Keratinocyte (primary cell): ENCODE data around the gene AGR2. TPM values are rescaled to one million over a fixed set of nuclear protein-coding genes. Genes with fewer than 3 reads are reported as not detected.

Source experiments
- DNase-seq: peaks from one replicate; pipeline ENCODE4 v3.0.0-alpha.2; 2011; ENCODE audit warnings: low read depth, missing footprints, low spot score
- FAIRE-seq: peaks from 2 replicates; lab custom pipeline; 2011; peaks lifted over from hg19 to GRCh38; lab: Jason Lieb, UNC
- H2AFZ ChIP-seq: 2 replicates; pipeline ENCODE4 v1.6.0; 2012; ENCODE audit warnings: low read length, control low read depth, inconsistent platforms; ENCODE audit not compliant: control insufficient read depth
- H3K27ac ChIP-seq: 2 replicates; pipeline ENCODE4 v1.5.1; 2011; ENCODE audit warnings: low read length; ENCODE audit not compliant: control insufficient read depth, insufficient read depth
- H3K27me3 ChIP-seq: 3 replicates; pipeline ENCODE4 v1.6.0; 2011; ENCODE audit warnings: low read length; ENCODE audit not compliant: control insufficient read depth, insufficient read depth; ENCODE audit errors: extremely low read depth
- H3K36me3 ChIP-seq, 2 experiments: 2 replicates in 1 of 2; 3 replicates in 1 of 2; pipeline ENCODE4 v1.5.1; 2011; ENCODE audit warnings: low read length in 2 of 2, mild to moderate bottlenecking in 1 of 2; ENCODE audit not compliant: control insufficient read depth in 2 of 2, insufficient read depth in 2 of 2; ENCODE audit errors: extremely low read depth in 1 of 2
- H3K4me1 ChIP-seq: 3 replicates; pipeline ENCODE4 v1.5.1; 2011; ENCODE audit warnings: low read length; ENCODE audit not compliant: control insufficient read depth, insufficient read depth; ENCODE audit errors: extremely low read depth
- H3K4me2 ChIP-seq: 3 replicates; pipeline ENCODE4 v1.6.0; 2011; ENCODE audit warnings: low read depth, low read length; ENCODE audit not compliant: control insufficient read depth, insufficient read depth; ENCODE audit errors: extremely low read depth
- H3K4me3 ChIP-seq, 3 experiments: fragments of 200-600 bp in 1 of 3; sonication (generic) in 1 of 3; 2 replicates in 2 of 3; 3 replicates in 1 of 3; pipeline ENCODE4 v1.5.1; 2011 to 2016; ENCODE audit warnings: low read length in 3 of 3, mild to moderate bottlenecking in 3 of 3, control low read depth in 2 of 3, inconsistent platforms in 1 of 3, low read depth in 1 of 3, mixed read lengths in 1 of 3, mixed run types in 1 of 3, moderate library complexity in 1 of 3; ENCODE audit not compliant: control insufficient read depth in 2 of 3, insufficient read depth in 2 of 3; ENCODE audit errors: extremely low read depth in 1 of 3
- H3K79me2 ChIP-seq: 2 replicates; pipeline ENCODE4 v1.6.0; 2012; ENCODE audit warnings: low read length; ENCODE audit not compliant: control insufficient read depth, insufficient read depth
- H3K9ac ChIP-seq: 3 replicates; pipeline ENCODE4 v1.6.0; 2011; ENCODE audit warnings: low read length; ENCODE audit not compliant: control insufficient read depth, insufficient read depth; ENCODE audit errors: extremely low read depth
- H3K9me1 ChIP-seq: 3 replicates; pipeline ENCODE4 v1.6.0; 2011; ENCODE audit warnings: low read length; ENCODE audit not compliant: control insufficient read depth, insufficient read depth; ENCODE audit errors: extremely low read depth
- H3K9me3 ChIP-seq: 2 replicates; pipeline ENCODE4 v1.5.1; 2012; ENCODE audit warnings: low read depth, low read length; ENCODE audit not compliant: control insufficient read depth
- H4K20me1 ChIP-seq: 3 replicates; pipeline ENCODE4 v1.6.0; 2011; ENCODE audit warnings: low read length; ENCODE audit not compliant: control insufficient read depth, insufficient read depth; ENCODE audit errors: extremely low read depth
- CTCF ChIP-seq, 3 experiments: IDR thresholded peaks in 1 of 3; conservative IDR thresholded peaks in 1 of 3; optimal IDR thresholded peaks in 1 of 3; 2 replicates in 2 of 3; 3 replicates in 1 of 3; pipeline versions ENCODE3 to v1.5.1; 2011; ENCODE audit warnings: low read length in 3 of 3, mild to moderate bottlenecking in 3 of 3, moderate library complexity in 2 of 3, control low read depth in 1 of 3, inconsistent platforms in 1 of 3; ENCODE audit not compliant: insufficient read depth in 2 of 3; ENCODE audit errors: extremely low read depth in 1 of 3
- EZH2 ChIP-seq: IDR thresholded peaks from one replicate; pipeline ENCODE4 v1.6.1; 2012; ENCODE audit warnings: inconsistent platforms, mild to moderate bottlenecking, low read length, moderate library complexity
- dilution Hi-C: fragments of 300-500 bp; cut with MboI; formaldehyde crosslinking; loops from one replicate; pipeline ENCODE4 v1.7.0; 2020; ENCODE audit warnings: low sequenced_read_pairs; ENCODE audit not compliant: extremely low pct_ligation_motif_present
- polyA plus RNA-seq, 5 experiments: library from polyadenylated mRNA; depleted of rRNA in 3 of 5; stranded (reverse) in 3 of 5; stranded (forward) in 1 of 5; unstranded in 1 of 5; fragments of >200 nt; gene quantifications; 1 replicate in 1 of 5; 2 replicates in 3 of 5; 3 replicates in 1 of 5; pipeline versions ENCODE4 v1.2.1 to v1.2.3, GENCODE V29; 2011 to 2012; ENCODE audit warnings: missing spikeins in 2 of 5, low read depth in 1 of 5, low replicate concordance in 1 of 5

The AGR2 gene
- polyA plus RNA-seq, 1 donor (not counting 4 experiments of a cell fraction or from before 2014, with no cell fraction given): 2.3 TPM

GRCh38 chr7:16812542-16813231 is 7.9 kb upstream of the AGR2 start:
- no peak overlapping the region for H2AFZ ChIP-seq
- H3K4me2 ChIP-seq: no peak overlapping the region
- FAIRE-seq (no peak), DNase-seq (no peak)
- no peak overlapping the region for H3K27ac ChIP-seq
- no peak for TF ChIP-seq EZH2
- no peak for TF ChIP-seq CTCF (optimal IDR thresholded peaks at IDR 0.05 in 1 of 3, IDR thresholded peaks at IDR 0.05 in 1 of 3, conservative IDR thresholded peaks at IDR 0.05 in 1 of 3; ENCODE audit: extremely low read depth in 1 of 3, insufficient read depth in 2 of 3, low read length in 3 of 3)
- H3K9me3 ChIP-seq: no peaks in the 10 kb centered on the region
- H4K20me1 ChIP-seq: no peaks in the 10 kb centered on the region
- H3K36me3 ChIP-seq: no peaks in the 10 kb centered on the region
- no peak overlapping the region for H3K9ac ChIP-seq
- no peaks in the 10 kb centered on the region for H3K9me1 ChIP-seq
- dilution Hi-C loops: no loop called here
- H3K79me2 ChIP-seq: no peaks in the 10 kb centered on the region
- H3K27me3 ChIP-seq: no peaks in the 10 kb centered on the region
- no peak overlapping the region for H3K4me3 ChIP-seq
- H3K4me1 ChIP-seq: no peaks in the 10 kb centered on the region

- Histone ChIP-seq H3K4me2 (no peak overlapping the region), H3K9me3 (no peaks in the 10 kb centered on the region), H3K9me1 (no peaks in the 10 kb centered on the region), H3K36me3 (no peaks in the 10 kb centered on the region), H2AFZ (no peak overlapping the region), H3K4me1 (no peaks in the 10 kb centered on the region), H3K79me2 (no peaks in the 10 kb centered on the region), H3K4me3 (no peak overlapping the region), H3K27me3 (no peaks in the 10 kb centered on the region), H3K9ac (no peak overlapping the region), H3K27ac (no peak overlapping the region), H4K20me1 (no peaks in the 10 kb centered on the region)
- DNase-seq: no peak
- no peak for FAIRE-seq
- dilution Hi-C loops: no loop called here
- TF ChIP-seq CTCF (optimal IDR thresholded peaks at IDR 0.05 in 1 of 3, IDR thresholded peaks at IDR 0.05 in 1 of 3, conservative IDR thresholded peaks at IDR 0.05 in 1 of 3; ENCODE audit: extremely low read depth in 1 of 3, insufficient read depth in 2 of 3, low read length in 3 of 3) (no peak), EZH2 (no peak)
Measured at GRCh38 chr7:16811551-16811950, 6.8 kb upstream of the AGR2 start.
